IMR-90 (cell line): ENCODE data around the gene DNAH6. TPM values are rescaled to one million over a fixed set of nuclear protein-coding genes. Genes with fewer than 3 reads are reported as not detected.

Experiments
- ATAC-seq: fragments of 200-7000 bp; cut with Tn5 transposase; 2 replicates; pipeline ENCODE4 v1.9.1; 2020; ENCODE audit warnings: low read depth, mild to moderate bottlenecking, moderate library complexity
- BruUV-seq: library from RNA; stranded (reverse); fragments of 400-500 nt; replicated peaks from 2 replicates; lab custom pipeline; 2021; lab: Mats Ljungman, UMichigan
- CTCF ChIA-PET: fragments of 300-600 bp; formaldehyde crosslinking; extraction: SDS; loops from one replicate; lab custom pipeline; 2021; ENCODE audit warnings: antibody characterized with exemption; lab: Yijun Ruan, JAX
- POLR2A ChIA-PET: fragments of 300-600 bp; sonication (Branson Sonifier 250); formaldehyde crosslinking; loops from one replicate; lab custom pipeline; 2022; ENCODE audit warnings: antibody characterized with exemption; ENCODE audit not compliant: unreplicated experiment; lab: Charles Lee
- DNase-seq: peaks from one replicate; pipeline ENCODE4 v3.0.0; 2013
- H2AFZ ChIP-seq: replicated peaks from 2 replicates; pipeline ENCODE3; 2013; ENCODE audit warnings: low read length, mild to moderate bottlenecking; ENCODE audit not compliant: poor library complexity
- H2AK5ac ChIP-seq: 2 replicates; pipeline ENCODE4 v1.6.1; 2013; ENCODE audit warnings: low read depth, low read length, inconsistent platforms
- H2AK9ac ChIP-seq: replicated peaks from 2 replicates; pipeline ENCODE3; 2013; ENCODE audit warnings: mild to moderate bottlenecking, low read depth, low read length, moderate library complexity; ENCODE audit not compliant: poor library complexity
- H2BK120ac ChIP-seq: 2 replicates; pipeline ENCODE4 v1.6.1; 2013; ENCODE audit warnings: low read depth, low read length, inconsistent platforms
- H2BK15ac ChIP-seq: 3 replicates; pipeline ENCODE4 v1.6.1; 2013; ENCODE audit warnings: low read depth, low read length, inconsistent platforms
- H2BK20ac ChIP-seq: 2 replicates; pipeline ENCODE4 v1.6.1; 2013; ENCODE audit warnings: low read depth, mild to moderate bottlenecking, inconsistent platforms, low read length, moderate library complexity
- H2BK5ac ChIP-seq: 2 replicates; pipeline ENCODE4 v1.6.1; 2013; ENCODE audit warnings: mild to moderate bottlenecking, low read depth, low read length, inconsistent platforms; ENCODE audit not compliant: poor library complexity, severe bottlenecking
- H3K14ac ChIP-seq: replicated peaks from 2 replicates; pipeline ENCODE4 v1.6.1; 2013; ENCODE audit warnings: low read depth, low read length, inconsistent platforms
- H3K18ac ChIP-seq: 2 replicates; pipeline ENCODE4 v1.6.1; 2013; ENCODE audit warnings: low read depth, low read length, control low read depth
- H3K23ac ChIP-seq: 2 replicates; pipeline ENCODE4 v1.6.1; 2013; ENCODE audit warnings: low read depth, low read length, inconsistent platforms
- H3K27ac ChIP-seq: 2 replicates; pipeline ENCODE4 v1.5.1; 2013; ENCODE audit warnings: mild to moderate bottlenecking, control low read depth, low read length; ENCODE audit not compliant: insufficient read depth
- H3K27me3 ChIP-seq: 2 replicates; pipeline ENCODE4 v1.6.1; 2013; ENCODE audit warnings: low read length; ENCODE audit not compliant: control insufficient read depth, insufficient read depth
- H3K36me3 ChIP-seq: 2 replicates; pipeline ENCODE4 v1.6.1; 2013; ENCODE audit warnings: low read length, mixed read lengths; ENCODE audit not compliant: control insufficient read depth, insufficient read depth
- H3K4ac ChIP-seq: 2 replicates; pipeline ENCODE4 v1.6.1; 2013; ENCODE audit warnings: low read depth, low read length, inconsistent platforms
- H3K4me1 ChIP-seq: 2 replicates; pipeline ENCODE4 v1.6.1; 2013; ENCODE audit warnings: low read length, mixed read lengths; ENCODE audit not compliant: control insufficient read depth, insufficient read depth
- H3K4me2 ChIP-seq: 2 replicates; pipeline ENCODE4 v1.6.1; 2013; ENCODE audit warnings: low read depth, mild to moderate bottlenecking, control low read depth, low read length, moderate library complexity
- H3K4me3 ChIP-seq: 2 replicates; pipeline ENCODE4 v1.5.1; 2013; ENCODE audit warnings: low read depth, mild to moderate bottlenecking, control low read depth, low read length, moderate library complexity; ENCODE audit not compliant: insufficient read depth
- H3K56ac ChIP-seq: 2 replicates; pipeline ENCODE4 v1.6.1; 2013; ENCODE audit warnings: low read length, inconsistent platforms; ENCODE audit not compliant: insufficient read depth; ENCODE audit errors: extremely low read depth
- H3K79me1 ChIP-seq, 2 experiments: 2 replicates each; pipeline ENCODE4 v1.6.1; 2013; ENCODE audit warnings: low read length in 2 of 2, inconsistent platforms in 1 of 2, low read depth in 1 of 2
- H3K9ac ChIP-seq: 2 replicates; pipeline ENCODE4 v1.6.1; 2013; ENCODE audit warnings: low read depth, low read length, control low read depth
- H3K9me1 ChIP-seq: 2 replicates; pipeline ENCODE4 v1.6.1; 2013; ENCODE audit warnings: low read length, inconsistent platforms; ENCODE audit not compliant: insufficient read depth
- H3K9me3 ChIP-seq: 2 replicates; pipeline ENCODE4 v1.6.1; 2013; ENCODE audit warnings: low read length; ENCODE audit not compliant: control insufficient read depth, insufficient read depth
- H4K20me1 ChIP-seq: 2 replicates; pipeline ENCODE4 v1.6.1; 2013; ENCODE audit warnings: low read length, inconsistent platforms; ENCODE audit not compliant: insufficient read depth
- H4K5ac ChIP-seq: 2 replicates; pipeline ENCODE4 v1.6.1; 2013; ENCODE audit warnings: mild to moderate bottlenecking, low read depth, low read length, control low read depth
- H4K8ac ChIP-seq, 2 experiments: 2 replicates each; pipeline ENCODE4 v1.6.1; 2013; ENCODE audit warnings: low read depth in 2 of 2, low read length in 2 of 2, control low read depth in 1 of 2, inconsistent platforms in 1 of 2
- H4K91ac ChIP-seq: 2 replicates; pipeline ENCODE4 v1.6.1; 2013; ENCODE audit warnings: low read depth, low read length, inconsistent platforms; ENCODE audit not compliant: insufficient read depth
- NFE2L2 ChIP-seq: fragments of 150-350 bp; IDR thresholded peaks from 2 replicates; pipeline ENCODE4 v1.6.1; 2016; ENCODE audit warnings: low read depth, mild to moderate bottlenecking, low read length
- RFX5 ChIP-seq: IDR thresholded peaks from 2 replicates; pipeline ENCODE4 v1.8.0; 2012; ENCODE audit warnings: low read depth, mild to moderate bottlenecking, low read length, moderate library complexity
- dilution Hi-C: fragments of 300-500 bp; cut with HindIII; formaldehyde crosslinking; loops from one replicate; pipeline ENCODE4 v1.14.3; 2018; ENCODE audit warnings: low sequenced_read_pairs; ENCODE audit not compliant: unreplicated experiment
- in situ Hi-C: fragments of 300-500 bp; cut with MboI; formaldehyde crosslinking; loops from 3 replicates; pipeline ENCODE4 v1.14.3; 2019; ENCODE audit warnings: low sequenced_read_pairs, inconsistent platforms, mixed read lengths
- intact Hi-C: fragments of 100-400 bp; cut with micrococcal nuclease; formaldehyde crosslinking; loops from 2 replicates; pipeline ENCODE4 v1.10.0; 2022
- polyA plus RNA-seq, 3 experiments: library from polyadenylated mRNA; depleted of rRNA; stranded (reverse); fragments of >200 nt; gene quantifications; 2 replicates each; pipeline ENCODE4 v1.2.3, GENCODE V29; 2012; ENCODE audit warnings: low replicate concordance in 1 of 3
- total RNA-seq: library from RNA; depleted of rRNA; stranded (reverse); fragments of >200 nt; gene quantifications from 2 replicates; pipeline ENCODE4 v1.2.3, GENCODE V29; 2012

The DNAH6 gene
- total and polyA plus RNA-seq, 2 of the 4 experiments (the other 2 are of a cell fraction): under 0.01 to 0.07 TPM

- Histone ChIP-seq H2BK20ac (no peak overlapping the region), H3K27me3 (peaks cover 20% of the 10 kb centered on the region; the same call in 1 of the 2 replicates), H4K91ac (no peak overlapping the region), H3K9me1 (peaks cover 7% of the 10 kb centered on the region), H4K5ac (no peak overlapping the region), H3K36me3 (no peaks in the 10 kb centered on the region), H2BK120ac (no peak overlapping the region), H4K20me1 (no peaks in the 10 kb centered on the region), H3K4me2 (no peak overlapping the region), H3K9ac (no peak overlapping the region), H3K18ac (no peak overlapping the region), H2BK15ac (no peak overlapping the region), H2AK5ac (no peak overlapping the region), H2AK9ac (no peak overlapping the region), H3K14ac (no peak overlapping the region), H3K27ac (no peak overlapping the region), H4K8ac (no peak overlapping the region), H2BK5ac (no peak overlapping the region), H3K4ac (no peak overlapping the region), H3K56ac (no peak overlapping the region), H2AFZ (no peak overlapping the region), H3K4me3 (no peak overlapping the region), H3K9me3 (no peaks in the 10 kb centered on the region), H3K79me1 (no peaks in the 10 kb centered on the region), H3K4me1 (peaks cover 3% of the 10 kb centered on the region; the same call in 1 of the 2 replicates), H3K23ac (no peak overlapping the region)
- dilution Hi-C loops (no loop called here), intact Hi-C loops (no loop called here), in situ Hi-C loops (no loop called here)
- no TSS peak for BruUV-seq
- POLR2A ChIA-PET: no interaction called here
- CTCF ChIA-PET: no interaction called here
- DNase-seq: no peak
- ATAC-seq: no peak
- TF ChIP-seq RFX5 (no peak), NFE2L2 (no peak)
Observed at GRCh38 chr2:84674099-84674498, 157.8 kb downstream of the DNAH6 start.
